ENCODE data around the gene ZNF691.
"Not testable (repeated sequence)": the region's sequence is repeated elsewhere in the genome, so short reads cannot be mapped to it uniquely, and the experiment has no call there.

Gene ZNF691

DNA sequence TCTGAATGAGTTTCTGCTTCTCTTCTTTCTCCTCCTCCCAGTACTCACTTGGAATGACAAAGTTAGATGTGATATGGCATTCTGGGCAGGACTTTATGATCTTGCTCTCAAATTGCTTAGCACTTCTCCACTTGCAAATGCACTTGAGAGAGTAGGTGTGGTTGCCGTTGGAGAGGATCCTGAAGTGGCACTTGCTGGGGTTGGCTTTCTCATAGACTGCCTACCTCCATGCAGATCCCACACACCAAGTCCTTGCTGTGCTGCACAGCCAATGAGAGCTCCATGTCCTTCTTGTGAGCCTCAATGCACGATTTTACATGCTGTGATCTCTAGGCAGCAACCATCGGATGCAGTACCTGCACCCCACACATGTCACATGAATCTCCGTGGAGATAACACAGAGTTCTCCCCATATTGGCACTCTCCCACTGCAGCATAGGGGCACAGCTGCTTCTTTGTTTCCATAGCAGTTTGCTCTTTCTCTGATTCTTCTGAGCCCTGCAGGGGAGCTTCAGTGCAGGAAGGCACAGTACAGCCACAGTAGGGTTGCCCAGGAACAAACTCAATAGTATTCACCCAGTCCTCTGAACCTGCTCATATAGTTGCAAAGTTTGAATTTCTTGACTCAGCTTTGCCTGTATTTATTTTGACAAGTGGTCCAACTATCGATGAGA, 45.2 kb downstream of the ZNF691 start:
- TF ChIP-seq, protein P1, sequence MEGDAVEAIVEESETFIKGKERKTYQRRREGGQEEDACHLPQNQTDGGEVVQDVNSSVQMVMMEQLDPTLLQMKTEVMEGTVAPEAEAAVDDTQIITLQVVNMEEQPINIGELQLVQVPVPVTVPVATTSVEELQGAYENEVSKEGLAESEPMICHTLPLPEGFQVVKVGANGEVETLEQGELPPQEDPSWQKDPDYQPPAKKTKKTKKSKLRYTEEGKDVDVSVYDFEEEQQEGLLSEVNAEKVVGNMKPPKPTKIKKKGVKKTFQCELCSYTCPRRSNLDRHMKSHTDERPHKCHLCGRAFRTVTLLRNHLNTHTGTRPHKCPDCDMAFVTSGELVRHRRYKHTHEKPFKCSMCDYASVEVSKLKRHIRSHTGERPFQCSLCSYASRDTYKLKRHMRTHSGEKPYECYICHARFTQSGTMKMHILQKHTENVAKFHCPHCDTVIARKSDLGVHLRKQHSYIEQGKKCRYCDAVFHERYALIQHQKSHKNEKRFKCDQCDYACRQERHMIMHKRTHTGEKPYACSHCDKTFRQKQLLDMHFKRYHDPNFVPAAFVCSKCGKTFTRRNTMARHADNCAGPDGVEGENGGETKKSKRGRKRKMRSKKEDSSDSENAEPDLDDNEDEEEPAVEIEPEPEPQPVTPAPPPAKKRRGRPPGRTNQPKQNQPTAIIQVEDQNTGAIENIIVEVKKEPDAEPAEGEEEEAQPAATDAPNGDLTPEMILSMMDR (conservative IDR thresholded peaks at IDR 0.05; ENCODE audit: low read length): no peak
- TF ChIP-seq EZH2phosphoT487 (IDR thresholded peaks at IDR 0.05; ENCODE audit: borderline replicate concordance): no peak
- Histone ChIP-seq H3K9me3 (ENCODE audit: insufficient read depth, low read depth, low read length) (no peaks in the 10 kb centered on the region), H2AFZ (ENCODE audit: low read length) (no peak overlapping the region; the same call in 1 of the 2 replicates), H4K20me1 (ENCODE audit: insufficient read depth, low read length, poor library complexity, severe bottlenecking) (no peaks in the 10 kb centered on the region), H3K79me2 (ENCODE audit: insufficient read depth, low read length) (no peaks in the 10 kb centered on the region), H3K4me3 (ENCODE audit: low read length, poor library complexity, severe bottlenecking) (no peak overlapping the region), H3K27me3 (ENCODE audit: insufficient read depth, low read length, poor library complexity, severe bottlenecking) (no peaks in the 10 kb centered on the region), H3K9ac (ENCODE audit: low read depth, low read length, poor library complexity, severe bottlenecking) (no peak overlapping the region), H3F3A (ENCODE audit: low read depth) (no peaks in the 10 kb centered on the region), H3K4me1 (ENCODE audit: insufficient read depth, low read length, poor library complexity, severe bottlenecking) (no peaks in the 10 kb centered on the region), H3K9me2 (replicated peaks; ENCODE audit: low read depth, low read length) (no peaks in the 10 kb centered on the region), H3K4me2 (ENCODE audit: low read depth, low read length, poor library complexity, severe bottlenecking) (no peak overlapping the region), H3K36me3 (ENCODE audit: insufficient read depth, low read length) (no peaks in the 10 kb centered on the region)

DNA sequence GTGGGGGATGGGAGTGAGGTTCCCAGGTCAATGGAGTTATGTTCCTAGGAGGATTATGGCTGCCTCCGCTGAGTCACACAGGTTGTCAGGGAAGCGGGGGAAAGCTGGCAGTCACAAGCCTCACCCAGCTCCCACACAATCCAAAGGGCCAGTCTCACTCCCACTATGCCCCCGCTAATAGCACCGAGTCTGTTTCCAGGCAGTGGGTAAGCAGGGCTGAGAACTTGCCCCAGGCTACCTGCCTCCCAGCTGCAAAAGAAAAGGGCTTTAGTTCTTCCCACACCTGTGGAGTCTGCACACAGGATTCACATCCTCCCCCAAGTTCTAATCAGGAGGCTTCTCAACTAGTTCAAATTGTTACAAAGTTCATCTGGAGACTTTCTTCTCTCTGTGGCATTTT, 53.5 kb downstream of the ZNF691 start:
- H3K9me2 ChIP-seq (replicated peaks; ENCODE audit: low read depth, low read length); H3K36me3 ChIP-seq (ENCODE audit: insufficient read depth, low read length); H3K27me3 ChIP-seq (ENCODE audit: insufficient read depth, low read length, poor library complexity, severe bottlenecking); H3K4me2 ChIP-seq (ENCODE audit: low read depth, low read length, poor library complexity, severe bottlenecking); H2AFZ ChIP-seq (ENCODE audit: low read length); H3K4me3 ChIP-seq (ENCODE audit: low read length, poor library complexity, severe bottlenecking); H3K4me1 ChIP-seq (ENCODE audit: insufficient read depth, low read length, poor library complexity, severe bottlenecking); H3K79me2 ChIP-seq (ENCODE audit: insufficient read depth, low read length); H3F3A ChIP-seq (ENCODE audit: low read depth); H3K9ac ChIP-seq (ENCODE audit: low read depth, low read length, poor library complexity, severe bottlenecking); H3K9me3 ChIP-seq (ENCODE audit: insufficient read depth, low read depth, low read length); H4K20me1 ChIP-seq (ENCODE audit: insufficient read depth, low read length, poor library complexity, severe bottlenecking): not testable (repeated sequence)
